Measurements from ENCODE around the gene TEP1. TPM values are rescaled to one million over a fixed set of nuclear protein-coding genes. Genes with fewer than 3 reads are reported as not detected.

Gene TEP1
- polyA plus RNA-seq, 1 donor from 2014 or later, result 5.2 TPM

DNA sequence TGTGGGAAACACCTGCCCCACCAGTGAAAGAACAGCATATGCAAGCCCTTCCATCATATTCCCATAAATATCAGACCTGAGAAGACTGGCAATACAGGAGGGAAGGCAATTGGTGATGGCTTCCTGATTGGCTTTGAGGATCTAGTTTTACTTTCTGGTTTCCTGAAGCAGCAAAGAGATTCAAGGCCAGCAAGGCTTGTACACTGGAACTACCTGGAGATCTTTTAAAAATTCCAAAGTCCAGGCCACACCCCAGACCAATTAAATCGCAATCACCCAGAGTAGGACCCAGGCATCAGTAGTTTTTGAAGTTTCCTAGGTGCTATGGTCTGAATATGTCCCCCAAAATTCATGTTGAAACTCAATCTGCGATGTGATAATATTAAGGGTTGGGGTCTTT is 2.9 kb upstream of the TEP1 start:
- no peak for TF ChIP-seq EZH2 (IDR thresholded peaks at IDR 0.05; ENCODE audit: borderline replicate concordance, insufficient read depth, low read length, poor library complexity, severe bottlenecking)
- no peak for TF ChIP-seq EP300 (conservative IDR thresholded peaks at IDR 0.05; ENCODE audit: poor library complexity, severe bottlenecking)
- TF ChIP-seq TAF1 (IDR thresholded peaks at IDR 0.05; ENCODE audit: low read depth), result no peak
- no peak for TF ChIP-seq RAD21 (conservative IDR thresholded peaks at IDR 0.05)
- TF ChIP-seq, protein P1, sequence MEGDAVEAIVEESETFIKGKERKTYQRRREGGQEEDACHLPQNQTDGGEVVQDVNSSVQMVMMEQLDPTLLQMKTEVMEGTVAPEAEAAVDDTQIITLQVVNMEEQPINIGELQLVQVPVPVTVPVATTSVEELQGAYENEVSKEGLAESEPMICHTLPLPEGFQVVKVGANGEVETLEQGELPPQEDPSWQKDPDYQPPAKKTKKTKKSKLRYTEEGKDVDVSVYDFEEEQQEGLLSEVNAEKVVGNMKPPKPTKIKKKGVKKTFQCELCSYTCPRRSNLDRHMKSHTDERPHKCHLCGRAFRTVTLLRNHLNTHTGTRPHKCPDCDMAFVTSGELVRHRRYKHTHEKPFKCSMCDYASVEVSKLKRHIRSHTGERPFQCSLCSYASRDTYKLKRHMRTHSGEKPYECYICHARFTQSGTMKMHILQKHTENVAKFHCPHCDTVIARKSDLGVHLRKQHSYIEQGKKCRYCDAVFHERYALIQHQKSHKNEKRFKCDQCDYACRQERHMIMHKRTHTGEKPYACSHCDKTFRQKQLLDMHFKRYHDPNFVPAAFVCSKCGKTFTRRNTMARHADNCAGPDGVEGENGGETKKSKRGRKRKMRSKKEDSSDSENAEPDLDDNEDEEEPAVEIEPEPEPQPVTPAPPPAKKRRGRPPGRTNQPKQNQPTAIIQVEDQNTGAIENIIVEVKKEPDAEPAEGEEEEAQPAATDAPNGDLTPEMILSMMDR (IDR thresholded peaks at IDR 0.05; ENCODE audit: poor library complexity, severe bottlenecking), result no peak
- no peak for TF ChIP-seq MXI1 (conservative IDR thresholded peaks at IDR 0.05; ENCODE audit: poor library complexity, severe bottlenecking)
- no peak for TF ChIP-seq POLR2AphosphoS5 (IDR thresholded peaks at IDR 0.05)
- no peak for TF ChIP-seq SMC3 (conservative IDR thresholded peaks at IDR 0.05; ENCODE audit: poor library complexity)
- TF ChIP-seq, protein P2, sequence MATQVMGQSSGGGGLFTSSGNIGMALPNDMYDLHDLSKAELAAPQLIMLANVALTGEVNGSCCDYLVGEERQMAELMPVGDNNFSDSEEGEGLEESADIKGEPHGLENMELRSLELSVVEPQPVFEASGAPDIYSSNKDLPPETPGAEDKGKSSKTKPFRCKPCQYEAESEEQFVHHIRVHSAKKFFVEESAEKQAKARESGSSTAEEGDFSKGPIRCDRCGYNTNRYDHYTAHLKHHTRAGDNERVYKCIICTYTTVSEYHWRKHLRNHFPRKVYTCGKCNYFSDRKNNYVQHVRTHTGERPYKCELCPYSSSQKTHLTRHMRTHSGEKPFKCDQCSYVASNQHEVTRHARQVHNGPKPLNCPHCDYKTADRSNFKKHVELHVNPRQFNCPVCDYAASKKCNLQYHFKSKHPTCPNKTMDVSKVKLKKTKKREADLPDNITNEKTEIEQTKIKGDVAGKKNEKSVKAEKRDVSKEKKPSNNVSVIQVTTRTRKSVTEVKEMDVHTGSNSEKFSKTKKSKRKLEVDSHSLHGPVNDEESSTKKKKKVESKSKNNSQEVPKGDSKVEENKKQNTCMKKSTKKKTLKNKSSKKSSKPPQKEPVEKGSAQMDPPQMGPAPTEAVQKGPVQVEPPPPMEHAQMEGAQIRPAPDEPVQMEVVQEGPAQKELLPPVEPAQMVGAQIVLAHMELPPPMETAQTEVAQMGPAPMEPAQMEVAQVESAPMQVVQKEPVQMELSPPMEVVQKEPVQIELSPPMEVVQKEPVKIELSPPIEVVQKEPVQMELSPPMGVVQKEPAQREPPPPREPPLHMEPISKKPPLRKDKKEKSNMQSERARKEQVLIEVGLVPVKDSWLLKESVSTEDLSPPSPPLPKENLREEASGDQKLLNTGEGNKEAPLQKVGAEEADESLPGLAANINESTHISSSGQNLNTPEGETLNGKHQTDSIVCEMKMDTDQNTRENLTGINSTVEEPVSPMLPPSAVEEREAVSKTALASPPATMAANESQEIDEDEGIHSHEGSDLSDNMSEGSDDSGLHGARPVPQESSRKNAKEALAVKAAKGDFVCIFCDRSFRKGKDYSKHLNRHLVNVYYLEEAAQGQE (IDR thresholded peaks at IDR 0.05; ENCODE audit: borderline replicate concordance), result no peak
- H2AFZ ChIP-seq (ENCODE audit: low read depth, low read length), result no peak overlapping the region

DNA sequence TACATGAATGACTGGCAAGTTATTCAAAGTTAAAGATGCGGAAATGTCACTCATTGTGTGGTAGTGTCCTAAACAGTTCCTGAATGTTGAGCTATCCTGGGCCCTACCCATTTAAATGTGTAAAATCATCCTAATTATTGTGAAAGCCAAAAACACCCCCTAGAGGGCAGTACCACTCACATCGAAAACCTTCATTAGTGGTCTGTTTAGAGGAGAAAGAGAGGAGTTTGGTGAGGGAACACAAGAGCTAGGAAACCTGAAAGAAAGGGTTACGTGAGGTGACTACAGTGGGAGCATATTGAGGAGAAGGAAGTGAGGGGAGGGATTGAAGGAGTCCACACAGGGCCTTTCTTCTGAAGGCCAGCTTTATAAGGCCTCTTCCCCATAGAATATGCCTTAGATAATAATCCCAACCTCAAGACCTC is 2.5 kb upstream of the TEP1 start:
- H3K9me3 ChIP-seq (ENCODE audit: low read length), result no peaks in the 10 kb centered on the region
- H3K79me2 ChIP-seq (replicated peaks; ENCODE audit: insufficient read depth, low read length), result no peaks in the 10 kb centered on the region
- H3K4me3 ChIP-seq (ENCODE audit: low read length), result no peak overlapping the region
- no peaks in the 10 kb centered on the region for H3F3A ChIP-seq (ENCODE audit: insufficient read depth, low read length, poor library complexity, severe bottlenecking)
- no peak overlapping the region for H3K4me2 ChIP-seq (ENCODE audit: low read length)
- no peaks in the 10 kb centered on the region for H3K9me2 ChIP-seq (ENCODE audit: insufficient read depth, low read length)
- H3K27me3 ChIP-seq (ENCODE audit: insufficient read depth, low read depth, low read length), result peaks cover 9% of the 10 kb centered on the region
- TF ChIP-seq, protein P1 (IDR thresholded peaks at IDR 0.05; ENCODE audit: poor library complexity, severe bottlenecking), result peak; percentile 32
- TF ChIP-seq, protein P2 (IDR thresholded peaks at IDR 0.05; ENCODE audit: borderline replicate concordance), result no peak
- no peaks in the 10 kb centered on the region for H4K20me1 ChIP-seq (ENCODE audit: insufficient read depth)
- H3K9ac ChIP-seq (ENCODE audit: low read length), result no peak overlapping the region
- H2AFZ ChIP-seq (ENCODE audit: low read depth, low read length), result no peak overlapping the region
- H3K27ac ChIP-seq (ENCODE audit: low read length), result no peak overlapping the region
- no peaks in the 10 kb centered on the region for H3K36me3 ChIP-seq (ENCODE audit: insufficient read depth, low read length)

More for the DNA sequence above, 2.9 kb upstream of the TEP1 start:
- no peaks in the 10 kb centered on the region for H3K9me2 ChIP-seq (ENCODE audit: insufficient read depth, low read length)
- no peak overlapping the region for H3K27ac ChIP-seq (ENCODE audit: low read length)
- peaks cover 9% of the 10 kb centered on the region for H3K27me3 ChIP-seq (ENCODE audit: insufficient read depth, low read depth, low read length)
- no peaks in the 10 kb centered on the region for H4K20me1 ChIP-seq (ENCODE audit: insufficient read depth)
- H3K9me3 ChIP-seq (ENCODE audit: low read length), result no peaks in the 10 kb centered on the region
- H3K4me2 ChIP-seq (ENCODE audit: low read length), result no peak overlapping the region
- no peak overlapping the region for H3K4me3 ChIP-seq (ENCODE audit: low read length)
- no peak overlapping the region for H3K9ac ChIP-seq (ENCODE audit: low read length)
- H3K36me3 ChIP-seq (ENCODE audit: insufficient read depth, low read length), result no peaks in the 10 kb centered on the region
- H3K79me2 ChIP-seq (replicated peaks; ENCODE audit: insufficient read depth, low read length), result no peaks in the 10 kb centered on the region
- H3F3A ChIP-seq (ENCODE audit: insufficient read depth, low read length, poor library complexity, severe bottlenecking), result no peaks in the 10 kb centered on the region

Measured in neural cell (in vitro differentiated cells).